ENCODE data around the gene INS. TPM values are rescaled to one million over a fixed set of nuclear protein-coding genes. Genes with fewer than 3 reads are reported as not detected.

INS gene
- total and polyA plus RNA-seq, 2 donors from 2014 or later: not detected

DNA sequence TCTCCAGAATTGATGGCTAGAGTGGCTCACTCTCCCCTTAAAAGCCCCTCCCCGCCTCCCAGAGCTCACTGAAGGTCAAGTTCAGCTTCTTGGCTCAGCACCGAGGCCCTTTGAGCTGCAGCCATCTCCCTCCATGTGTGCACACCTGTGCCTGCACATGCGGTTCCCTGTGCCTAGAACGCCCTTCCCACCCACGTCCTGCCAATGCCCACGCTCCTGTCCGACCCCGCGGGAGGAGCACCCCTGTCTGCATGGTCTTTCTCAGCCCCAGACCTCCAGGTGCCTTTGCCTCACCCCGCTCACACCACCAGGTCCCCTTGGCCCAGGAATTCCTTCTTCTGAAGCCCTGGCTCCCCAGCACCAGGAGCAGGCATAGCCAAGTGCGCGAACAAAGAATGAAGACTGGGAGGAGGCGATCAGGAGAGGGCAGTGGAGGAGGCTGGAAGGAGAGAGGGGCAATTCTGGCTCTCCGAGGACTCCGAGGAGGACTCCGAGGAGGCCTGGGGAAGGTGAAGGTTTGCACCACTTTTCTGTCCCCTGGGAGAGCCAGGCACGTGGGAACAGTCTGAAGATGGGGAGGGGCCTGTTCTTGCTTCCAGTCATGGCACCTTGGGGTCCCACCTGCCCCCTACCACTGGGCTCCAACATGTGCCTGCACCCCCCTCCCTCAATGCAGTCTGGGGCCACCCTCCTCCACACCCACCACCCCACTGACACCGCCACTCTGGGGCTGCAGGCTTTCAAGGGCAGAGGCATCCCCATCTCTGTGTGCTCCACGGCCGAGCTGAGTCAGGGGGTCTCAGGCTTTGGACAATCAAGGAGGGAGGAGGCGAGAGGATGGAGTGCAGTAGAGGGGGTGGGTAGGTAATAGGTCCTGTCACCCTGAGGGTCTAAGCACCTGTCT, 39.5 kb downstream of the INS start:
- no peak for DNase-seq
- H3K27me3 ChIP-seq (ENCODE audit: control insufficient read depth, insufficient read depth, low read length): no peaks in the 10 kb centered on the region

GRCh38 chr11:2120359-2121100, 40.5 kb downstream of the INS start:
- no peak overlapping the region for H3K9ac ChIP-seq (ENCODE audit: low read length in 3 of 3)
- DNase-seq (no peak), FAIRE-seq (no peak)
- no peaks in the 10 kb centered on the region for H3K27me3 ChIP-seq (ENCODE audit: control insufficient read depth, insufficient read depth, low read length)
- H3K4me1 ChIP-seq (ENCODE audit: control insufficient read depth in 2 of 3, insufficient read depth in 2 of 3, low read depth in 1 of 3, low read length in 3 of 3): no peaks in the 10 kb centered on the region
- H3K4me3 ChIP-seq (ENCODE audit: low read length in 3 of 3): no peak overlapping the region
- no peak overlapping the region for H3K27ac ChIP-seq (ENCODE audit: low read depth in 2 of 2, low read length in 2 of 2)
- H3K9me3 ChIP-seq (ENCODE audit: control insufficient read depth in 2 of 3, insufficient read depth in 1 of 3, low read length in 3 of 3): peaks cover 0 to 11% (median 2%) of the 10 kb centered on the region in 3 donors
- no peaks in the 10 kb centered on the region for H3K36me3 ChIP-seq (ENCODE audit: control insufficient read depth in 2 of 3, insufficient read depth in 3 of 3, low read length in 3 of 3)
- intact Hi-C loops (cut with DNase I): no loop called here
- TF ChIP-seq, protein P1, sequence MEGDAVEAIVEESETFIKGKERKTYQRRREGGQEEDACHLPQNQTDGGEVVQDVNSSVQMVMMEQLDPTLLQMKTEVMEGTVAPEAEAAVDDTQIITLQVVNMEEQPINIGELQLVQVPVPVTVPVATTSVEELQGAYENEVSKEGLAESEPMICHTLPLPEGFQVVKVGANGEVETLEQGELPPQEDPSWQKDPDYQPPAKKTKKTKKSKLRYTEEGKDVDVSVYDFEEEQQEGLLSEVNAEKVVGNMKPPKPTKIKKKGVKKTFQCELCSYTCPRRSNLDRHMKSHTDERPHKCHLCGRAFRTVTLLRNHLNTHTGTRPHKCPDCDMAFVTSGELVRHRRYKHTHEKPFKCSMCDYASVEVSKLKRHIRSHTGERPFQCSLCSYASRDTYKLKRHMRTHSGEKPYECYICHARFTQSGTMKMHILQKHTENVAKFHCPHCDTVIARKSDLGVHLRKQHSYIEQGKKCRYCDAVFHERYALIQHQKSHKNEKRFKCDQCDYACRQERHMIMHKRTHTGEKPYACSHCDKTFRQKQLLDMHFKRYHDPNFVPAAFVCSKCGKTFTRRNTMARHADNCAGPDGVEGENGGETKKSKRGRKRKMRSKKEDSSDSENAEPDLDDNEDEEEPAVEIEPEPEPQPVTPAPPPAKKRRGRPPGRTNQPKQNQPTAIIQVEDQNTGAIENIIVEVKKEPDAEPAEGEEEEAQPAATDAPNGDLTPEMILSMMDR (IDR thresholded peaks at IDR 0.05; ENCODE audit: borderline replicate concordance, extremely low read depth, insufficient read depth): no peak

More for the DNA sequence above, 39.5 kb downstream of the INS start:
- intact Hi-C loops (cut with DNase I): no loop called here
- Histone ChIP-seq H3K27ac (ENCODE audit: low read depth in 2 of 2, low read length in 2 of 2) (no peak overlapping the region), H3K9me3 (ENCODE audit: control insufficient read depth in 2 of 3, insufficient read depth in 1 of 3, low read length in 3 of 3) (peaks cover 0 to 10% (median 2%) of the 10 kb centered on the region in 3 donors), H3K4me3 (ENCODE audit: low read length in 3 of 3) (no peak overlapping the region), H3K9ac (ENCODE audit: low read length in 3 of 3) (no peak overlapping the region), H3K36me3 (ENCODE audit: control insufficient read depth in 2 of 3, insufficient read depth in 3 of 3, low read length in 3 of 3) (no peaks in the 10 kb centered on the region), H3K4me1 (ENCODE audit: control insufficient read depth in 2 of 3, insufficient read depth in 2 of 3, low read depth in 1 of 3, low read length in 3 of 3) (no peaks in the 10 kb centered on the region)
- no peak for FAIRE-seq
- TF ChIP-seq, protein P1 (IDR thresholded peaks at IDR 0.05; ENCODE audit: borderline replicate concordance, extremely low read depth, insufficient read depth): no peak

DNA sequence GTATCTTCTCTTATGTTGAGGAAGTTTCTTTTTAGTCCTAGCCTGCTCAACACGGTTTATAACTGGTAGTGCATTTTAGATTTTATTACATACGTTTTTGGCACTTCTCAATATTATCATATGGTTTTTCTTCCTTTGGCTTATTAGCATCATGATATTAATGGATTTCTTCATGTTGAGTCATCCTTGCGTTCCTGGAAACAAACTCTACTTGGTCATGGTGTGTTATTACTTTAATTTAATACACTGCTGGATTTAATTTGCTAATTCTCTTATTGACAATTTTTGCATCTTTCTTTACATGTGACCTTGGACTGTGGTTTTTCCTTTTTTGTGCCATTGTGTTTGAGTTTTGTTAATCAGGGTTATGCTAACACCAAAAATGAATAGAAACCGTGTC, 42.3 kb downstream of the INS start:
- TF ChIP-seq, protein P1 (IDR thresholded peaks at IDR 0.05; ENCODE audit: borderline replicate concordance, extremely low read depth, insufficient read depth): no peak
- FAIRE-seq (no peak), DNase-seq (no peak)
- intact Hi-C loops (cut with DNase I): no loop called here
- Histone ChIP-seq H3K4me3 (ENCODE audit: low read length in 3 of 3) (no peak overlapping the region), H3K9me3 (ENCODE audit: control insufficient read depth in 2 of 3, insufficient read depth in 1 of 3, low read length in 3 of 3) (peaks cover 0 to 11% (median 2%) of the 10 kb centered on the region in 3 donors), H3K27ac (ENCODE audit: low read depth in 2 of 2, low read length in 2 of 2) (no peak overlapping the region), H3K4me1 (ENCODE audit: control insufficient read depth in 2 of 3, insufficient read depth in 2 of 3, low read depth in 1 of 3, low read length in 3 of 3) (no peaks in the 10 kb centered on the region), H3K9ac (ENCODE audit: low read length in 3 of 3) (no peak overlapping the region), H3K27me3 (ENCODE audit: control insufficient read depth, insufficient read depth, low read length) (no peaks in the 10 kb centered on the region), H3K36me3 (ENCODE audit: control insufficient read depth in 2 of 3, insufficient read depth in 3 of 3, low read length in 3 of 3) (no peaks in the 10 kb centered on the region)
